Measurements from ENCODE around the gene LSM14B.

- TF ChIP-seq POLR2A (IDR thresholded peaks at IDR 0.05) (no peak), CTCF (IDR thresholded peaks at IDR 0.05 in 4 of 5, conservative IDR thresholded peaks at IDR 0.05 in 1 of 5) (no peak)
These were observed 5.5 kb downstream of the LSM14B start for GRCh38 chr20:62127799-62128198.
